Ovary (tissue), 3 donors: ENCODE results near the gene ARFRP1.

Experiments used
- CTCF ChIP-seq, 3 donors: fragments of 450-650 bp in 2 of 3; fragments of 200-600 bp in 1 of 3; IDR thresholded peaks; one replicate each; pipeline versions ENCODE4 v1.5.1 to v1.8.0; 2016 to 2022; ENCODE audit warnings: antibody characterized with exemption in 3 of 3, mild to moderate bottlenecking in 1 of 3
- EP300 ChIP-seq: sonication (generic); formaldehyde crosslinking; IDR thresholded peaks from one replicate; pipeline ENCODE4 v1.6.1; 2017; ENCODE audit warnings: antibody characterized with exemption
- POLR2A ChIP-seq: fragments of 450-650 bp; IDR thresholded peaks from one replicate; pipeline ENCODE4 v1.6.1; 2017; ENCODE audit warnings: antibody characterized with exemption, mild to moderate bottlenecking, moderate library complexity
- donor health status: DM: no; HTN: no; CAD: no.

DNA sequence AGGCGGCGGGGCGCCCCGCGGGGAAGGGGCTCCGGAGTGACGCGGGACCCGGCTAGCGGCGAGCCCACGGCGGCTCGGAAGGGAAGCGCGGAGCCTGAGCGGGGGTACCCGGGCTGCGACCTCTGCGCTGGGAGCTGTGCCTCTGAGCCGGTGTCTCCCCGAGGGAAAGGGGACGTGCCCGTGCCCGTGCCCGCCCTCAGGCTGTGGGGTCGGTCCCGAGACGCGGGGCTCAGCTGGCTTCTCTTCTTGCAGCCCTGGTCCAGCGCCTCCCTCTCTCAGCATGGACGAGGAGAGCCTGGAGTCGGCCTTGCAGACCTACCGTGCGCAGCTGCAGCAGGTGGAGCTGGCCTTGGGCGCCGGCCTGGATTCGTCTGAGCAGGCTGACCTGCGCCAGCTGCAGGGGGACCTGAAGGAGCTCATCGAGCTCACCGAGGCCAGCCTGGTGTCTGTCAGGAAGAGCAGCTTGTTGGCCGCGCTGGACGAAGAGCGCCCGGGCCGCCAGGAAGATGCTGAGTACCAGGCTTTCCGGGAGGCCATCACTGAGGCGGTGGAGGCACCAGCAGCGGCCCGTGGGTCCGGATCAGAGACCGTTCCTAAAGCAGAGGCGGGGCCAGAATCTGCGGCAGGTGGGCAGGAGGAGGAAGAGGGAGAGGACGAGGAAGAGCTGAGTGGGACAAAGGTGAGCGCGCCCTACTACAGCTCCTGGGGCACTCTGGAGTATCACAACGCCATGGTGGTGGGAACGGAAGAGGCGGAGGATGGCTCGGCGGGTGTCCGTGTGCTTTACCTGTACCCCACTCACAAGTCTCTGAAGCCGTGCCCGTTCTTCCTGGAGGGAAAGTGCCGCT lies 749 bp upstream of the ARFRP1 start:
- no peak for TF ChIP-seq POLR2A
- TF ChIP-seq CTCF (IDR thresholded peaks at IDR 0.05): no peak
- no peak for TF ChIP-seq EP300
